ENCODE data around the gene CBL. TPM values are rescaled to one million over a fixed set of nuclear protein-coding genes. Genes with fewer than 3 reads are reported as not detected.

The CBL gene
- total RNA-seq, 1 experiment from 2014 or later, result 35.5 TPM

DNA sequence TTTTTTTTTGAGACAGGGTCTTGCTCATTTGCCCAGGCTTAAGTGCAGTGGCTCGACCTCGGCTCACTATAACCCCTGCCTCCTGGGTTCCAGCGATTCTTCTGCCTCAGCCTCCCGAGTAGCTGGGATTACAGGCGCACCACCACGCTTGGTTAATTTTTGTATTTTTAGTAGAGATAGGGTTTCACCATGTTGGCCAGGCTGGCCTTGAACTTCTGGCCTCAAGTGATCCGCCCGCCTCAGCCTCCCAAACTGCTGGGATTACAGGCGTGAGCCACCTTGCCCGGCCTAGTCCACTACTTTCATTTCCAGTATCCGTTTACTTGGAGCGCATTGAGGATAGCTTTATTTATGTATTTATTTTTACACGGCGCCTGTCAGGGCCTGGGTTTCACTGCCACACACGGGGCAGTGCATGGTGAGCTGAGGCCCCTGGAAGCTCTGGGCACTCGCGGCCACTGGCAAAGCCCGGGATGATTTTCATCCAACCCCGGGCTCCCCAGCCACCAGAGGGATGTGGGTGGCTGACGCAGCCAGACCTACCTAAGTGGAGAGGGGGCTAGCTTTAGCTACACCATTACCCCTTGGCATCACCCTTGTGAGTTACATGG is 116.9 kb downstream of the CBL start:
- no peak for DNase-seq (ENCODE audit: unreplicated experiment)
- H3K27ac Mint-ChIP-seq (ENCODE audit: low read depth, unreplicated experiment), result no peak overlapping the region
- no peaks in the 10 kb centered on the region for H3K9me3 Mint-ChIP-seq (ENCODE audit: unreplicated experiment)
- H3K4me3 Mint-ChIP-seq (ENCODE audit: unreplicated experiment), result no peak overlapping the region
- H3K4me1 Mint-ChIP-seq (ENCODE audit: insufficient read depth, unreplicated experiment), result peaks cover 14% of the 10 kb centered on the region
- BruUV-seq (replicated peaks), result no TSS peak
- POLR2A ChIA-PET, result interaction anchor here (0.7 to 1.5 kb wide), 3 partner anchors 55 to 228 kb away, joined by 3 to 6 read pairs (median 3); partner anchors contain the start of gene CBL
- H3K36me3 Mint-ChIP-seq (ENCODE audit: insufficient read depth, unreplicated experiment), result no peaks in the 10 kb centered on the region
- CTCF ChIA-PET, result interaction anchor here (0.5 to 6.8 kb wide), 40 partner anchors 9 to 863 kb away, joined by 3 to 97 read pairs (median 4); partner anchors contain the start of genes C1QTNF5, CBL and HINFP
- no peak for TF ChIP-seq CTCF (IDR thresholded peaks at IDR 0.05; ENCODE audit: unreplicated experiment)
- no peaks in the 10 kb centered on the region for H3K27me3 Mint-ChIP-seq (ENCODE audit: insufficient read depth, unreplicated experiment)
- intact Hi-C loops (cut with micrococcal nuclease), result loop anchor here (1.0 to 2.0 kb wide), 2 partner anchors 178 to 228 kb away; a partner anchor contains a TSS

DNA sequence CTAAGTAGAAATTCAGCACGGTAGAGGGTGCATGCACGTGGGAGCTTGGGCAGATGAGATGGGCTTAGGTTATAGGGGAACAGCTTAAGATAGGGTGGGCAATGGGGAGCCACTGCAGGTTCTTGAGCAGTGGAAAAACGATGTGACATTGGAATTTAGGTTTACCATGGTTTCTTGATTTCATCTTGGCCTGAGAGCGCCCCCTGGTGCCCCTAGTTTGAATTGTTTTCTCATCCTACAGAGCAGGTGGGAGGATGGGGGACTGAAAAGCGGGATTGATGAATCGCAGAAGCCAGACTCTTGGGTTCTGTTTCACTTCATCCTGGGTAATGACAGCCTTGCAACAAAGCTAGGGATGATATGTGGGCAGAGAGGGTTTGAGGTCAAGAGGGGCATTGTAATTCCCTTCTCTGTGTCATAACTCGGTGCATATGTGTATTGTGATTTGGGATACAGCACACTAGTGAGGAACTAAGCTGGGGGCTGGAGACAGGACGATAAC is 117.4 kb downstream of the CBL start:
- Mint-ChIP-seq H3K4me1 (ENCODE audit: insufficient read depth, unreplicated experiment) (peaks cover 14% of the 10 kb centered on the region), H3K27ac (ENCODE audit: low read depth, unreplicated experiment) (no peak overlapping the region), H3K36me3 (ENCODE audit: insufficient read depth, unreplicated experiment) (no peaks in the 10 kb centered on the region), H3K4me3 (ENCODE audit: unreplicated experiment) (no peak overlapping the region), H3K27me3 (ENCODE audit: insufficient read depth, unreplicated experiment) (no peaks in the 10 kb centered on the region), H3K9me3 (ENCODE audit: unreplicated experiment) (no peaks in the 10 kb centered on the region)
- BruUV-seq (replicated peaks), result no TSS peak
- peak; percentile 65 for TF ChIP-seq CTCF (IDR thresholded peaks at IDR 0.05; ENCODE audit: unreplicated experiment)
- intact Hi-C loops (cut with micrococcal nuclease), result loop anchor here (1.0 to 2.0 kb wide), 2 partner anchors 179 to 228 kb away; a partner anchor contains a TSS
- DNase-seq (ENCODE audit: unreplicated experiment), result peak; percentile 80
- ChIA-PET POLR2A (interaction anchor here (0.5 to 1.5 kb wide), 6 partner anchors 38 to 229 kb away, joined by 3 to 6 read pairs (median 3); partner anchors contain the start of gene CBL), CTCF (interaction anchor here (0.5 to 6.8 kb wide), 47 partner anchors 9 to 812 kb away, joined by 3 to 97 read pairs (median 4); partner anchors contain the start of genes C1QTNF5, CBL, HINFP and NLRX1)

- POLR2A ChIA-PET, result interaction anchor here (0.5 to 1.5 kb wide), 4 partner anchors 37 to 222 kb away, joined by 3 to 6 read pairs (median 4); partner anchors contain the start of gene CBL
- Mint-ChIP-seq H3K27me3 (ENCODE audit: insufficient read depth, unreplicated experiment) (peaks cover under 1% of the 10 kb centered on the region), H3K4me3 (ENCODE audit: unreplicated experiment) (no peak overlapping the region), H3K36me3 (ENCODE audit: insufficient read depth, unreplicated experiment) (no peaks in the 10 kb centered on the region), H3K27ac (ENCODE audit: low read depth, unreplicated experiment) (no peak overlapping the region), H3K9me3 (ENCODE audit: unreplicated experiment) (no peaks in the 10 kb centered on the region), H3K4me1 (ENCODE audit: insufficient read depth, unreplicated experiment) (peaks cover 7% of the 10 kb centered on the region)
- no peak for TF ChIP-seq CTCF (IDR thresholded peaks at IDR 0.05; ENCODE audit: unreplicated experiment)
- no TSS peak for BruUV-seq (replicated peaks)
- intact Hi-C loops (cut with micrococcal nuclease), result no loop called here
- CTCF ChIA-PET, result interaction anchor here (0.5 to 6.8 kb wide), 33 partner anchors 8 to 1981 kb away, joined by 3 to 97 read pairs (median 4); partner anchors contain the start of genes C1QTNF5, CBL, HINFP and NLRX1
- DNase-seq (ENCODE audit: unreplicated experiment), result no peak
Measured at GRCh38 chr11:119324189-119324588, 118.0 kb downstream of the CBL start.

- no TSS peak for BruUV-seq (replicated peaks)
- CTCF ChIA-PET, result interaction anchor here (1.5 to 4.6 kb wide), 3 partner anchors 9 to 47 kb away, joined by 3 to 21 read pairs (median 4); no protein-coding TSS in a partner anchor
- H3K36me3 Mint-ChIP-seq (ENCODE audit: insufficient read depth, unreplicated experiment), result peaks cover 1% of the 10 kb centered on the region
- H3K4me1 Mint-ChIP-seq (ENCODE audit: insufficient read depth, unreplicated experiment), result no peaks in the 10 kb centered on the region
- intact Hi-C loops (cut with micrococcal nuclease), result no loop called here
- no peak overlapping the region for H3K4me3 Mint-ChIP-seq (ENCODE audit: unreplicated experiment)
- no peak for TF ChIP-seq CTCF (IDR thresholded peaks at IDR 0.05; ENCODE audit: unreplicated experiment)
- POLR2A ChIA-PET, result interaction anchor here (0.6 kb wide), 1 partner anchor 1181 kb away, joined by 3 read pairs; no protein-coding TSS in a partner anchor
- H3K9me3 Mint-ChIP-seq (ENCODE audit: unreplicated experiment), result no peaks in the 10 kb centered on the region
- no peak for DNase-seq (ENCODE audit: unreplicated experiment)
- H3K27ac Mint-ChIP-seq (ENCODE audit: low read depth, unreplicated experiment), result no peak overlapping the region
- peaks cover 18% of the 10 kb centered on the region for H3K27me3 Mint-ChIP-seq (ENCODE audit: insufficient read depth, unreplicated experiment)
Measured at GRCh38 chr11:119329320-119329719, 123.2 kb downstream of the CBL start.

All from MCF 10A (cell line).